ENCODE results near the gene GPN2. TPM values are rescaled to one million over a fixed set of nuclear protein-coding genes. Genes with fewer than 3 reads are reported as not detected.
A peak's percentile ranks its signal among the peaks of the same experiment; 100 is the strongest.

Gene GPN2
- total and polyA plus RNA-seq, 2 of the 4 experiments (the other 2 are of a cell fraction) = 15.4 to 22.2 TPM

GRCh38 chr1:26861889-26862378 is 28.1 kb downstream of the GPN2 start:
- H2BK15ac ChIP-seq (ENCODE audit: low read depth, low read length) = no peak overlapping the region
- no peaks in the 10 kb centered on the region for H3K9me3 ChIP-seq (ENCODE audit: control insufficient read depth, insufficient read depth, low read length)
- H3K4me2 ChIP-seq (ENCODE audit: low read depth, low read length) = no peak overlapping the region
- POLR2A ChIA-PET (ENCODE audit: unreplicated experiment) = no interaction called here
- H2AK5ac ChIP-seq (ENCODE audit: low read depth, low read length) = peak overlapping the region; percentile 21
- CTCF ChIA-PET = interaction anchor here (0.6 kb wide), 1 partner anchor 279 kb away, joined by 3 read pairs; no protein-coding TSS in a partner anchor
- peaks cover 12% of the 10 kb centered on the region for H3K9me1 ChIP-seq (ENCODE audit: insufficient read depth, low read length)
- no peak overlapping the region for H4K8ac ChIP-seq (ENCODE audit: low read depth in 2 of 2, low read length in 2 of 2)
- H3K79me1 ChIP-seq (ENCODE audit: low read depth in 1 of 2, low read length in 2 of 2) = 0 out of 4 replicates have a peak, but pooled peaks cover 0 to 3% of the 10 kb centered on the region in 2 experiments
- H3K27me3 ChIP-seq (ENCODE audit: control insufficient read depth, insufficient read depth, low read length) = no peaks in the 10 kb centered on the region
- peak overlapping the region; percentile 6; the same call in 1 of the 2 replicates for H3K4ac ChIP-seq (ENCODE audit: low read depth, low read length)
- H2BK5ac ChIP-seq (ENCODE audit: low read depth, low read length, poor library complexity, severe bottlenecking) = no peak overlapping the region
- H3K9ac ChIP-seq (ENCODE audit: low read depth, low read length) = no peak overlapping the region
- TF ChIP-seq MAZ (IDR thresholded peaks at IDR 0.05; ENCODE audit: borderline replicate concordance, low read depth, low read length) (no peak), USF2 (IDR thresholded peaks at IDR 0.05; ENCODE audit: low read depth, low read length) (no peak), RCOR1 (IDR thresholded peaks at IDR 0.05; ENCODE audit: insufficient replicate concordance, low read length) (no peak), RAD21 (IDR thresholded peaks at IDR 0.05; ENCODE audit: low read length) (no peak), SMC3 (IDR thresholded peaks at IDR 0.05; ENCODE audit: low read depth, low read length) (no peak), ELK1 (IDR thresholded peaks at IDR 0.05; ENCODE audit: borderline replicate concordance, low read depth, low read length) (no peak), POLR2A (IDR thresholded peaks at IDR 0.05; ENCODE audit: low read depth, low read length) (no peak), BHLHE40 (IDR thresholded peaks at IDR 0.05; ENCODE audit: low read depth, low read length) (no peak), CTCF (conservative IDR thresholded peaks at IDR 0.05; ENCODE audit: low read depth, low read length) (no peak), MAFK (IDR thresholded peaks at IDR 0.05; ENCODE audit: low read depth, low read length) (no peak), FOS (IDR thresholded peaks at IDR 0.05; ENCODE audit: low read depth, low read length) (no peak)
- H4K5ac ChIP-seq (ENCODE audit: low read depth, low read length) = no peak overlapping the region
- no peak overlapping the region for H2AFZ ChIP-seq (replicated peaks; ENCODE audit: low read length, poor library complexity)
- no peak overlapping the region for H2AK9ac ChIP-seq (replicated peaks; ENCODE audit: low read depth, low read length, poor library complexity)
- no peak overlapping the region for H3K56ac ChIP-seq (ENCODE audit: extremely low read depth, insufficient read depth, low read length)
- no peak overlapping the region for H3K27ac ChIP-seq (ENCODE audit: insufficient read depth, low read length)
- H3K18ac ChIP-seq (ENCODE audit: low read depth, low read length) = no peak overlapping the region
- peaks cover 4% of the 10 kb centered on the region for H3K4me1 ChIP-seq (ENCODE audit: control insufficient read depth, insufficient read depth, low read length)
- intact Hi-C loops (cut with micrococcal nuclease) = loop anchor here (10.0 kb wide), 1 partner anchor 167 kb away; the partner anchor contains the start of gene ARID1A
- H2BK20ac ChIP-seq (ENCODE audit: low read depth, low read length) = no peak overlapping the region
- WGBS, 2 experiments (ENCODE audit: extremely low coverage in 2 of 2, insufficient read length in 1 of 2) = 91% methylated on average over 5 of the region's 7 CpGs; no CpG with 5 or more reads in 1 of the 2 experiments
- ATAC-seq (ENCODE audit: low read depth) = no peak
- H4K91ac ChIP-seq (ENCODE audit: insufficient read depth, low read depth, low read length) = no peak overlapping the region
- no peak overlapping the region for H2BK120ac ChIP-seq (ENCODE audit: low read depth, low read length)
- no TSS peak for BruUV-seq (replicated peaks)
- H3K23ac ChIP-seq (ENCODE audit: low read depth, low read length) = no peak overlapping the region
- no peaks in the 10 kb centered on the region for H3K36me3 ChIP-seq (ENCODE audit: control insufficient read depth, insufficient read depth, low read length)
- no peak overlapping the region for H3K14ac ChIP-seq (replicated peaks; ENCODE audit: low read depth, low read length)
- in situ Hi-C loops (cut with MboI; ENCODE audit: low sequenced_read_pairs) = no loop called here
- H4K20me1 ChIP-seq (ENCODE audit: insufficient read depth, low read length) = no peaks in the 10 kb centered on the region
- dilution Hi-C loops (cut with HindIII; ENCODE audit: low sequenced_read_pairs, unreplicated experiment) = no loop called here
- no peak overlapping the region for H3K4me3 ChIP-seq (ENCODE audit: insufficient read depth, low read depth, low read length)
- no peak for DNase-seq

Measured in IMR-90 (cell line).